GM10248 (cell line): ENCODE results near the gene WFDC8.

ENCODE experiments used
- CTCF ChIA-PET: fragments of 300-600 bp; sonication (Branson Sonifier 250); formaldehyde crosslinking; extraction: SDS; loops from one replicate; lab custom pipeline; 2021; ENCODE audit warnings: antibody characterized with exemption; lab: Yijun Ruan, JAX
- POLR2A ChIA-PET: fragments of 350-650 bp; sonication (Branson Sonifier 250); formaldehyde crosslinking; extraction: SDS; loops from one replicate; lab custom pipeline; 2020; ENCODE audit warnings: antibody characterized with exemption; lab: Yijun Ruan, JAX
- DNase-seq: peaks from one replicate; pipeline ENCODE4 v3.0.0; 2012; ENCODE audit errors: extremely low spot score
- CTCF ChIP-seq: IDR thresholded peaks from 2 replicates; pipeline ENCODE4 v1.5.1; 2012; ENCODE audit warnings: mild to moderate bottlenecking, low read depth; ENCODE audit errors: extremely low read depth, missing control alignments, control extremely low read depth

WFDC8 gene

DNA sequence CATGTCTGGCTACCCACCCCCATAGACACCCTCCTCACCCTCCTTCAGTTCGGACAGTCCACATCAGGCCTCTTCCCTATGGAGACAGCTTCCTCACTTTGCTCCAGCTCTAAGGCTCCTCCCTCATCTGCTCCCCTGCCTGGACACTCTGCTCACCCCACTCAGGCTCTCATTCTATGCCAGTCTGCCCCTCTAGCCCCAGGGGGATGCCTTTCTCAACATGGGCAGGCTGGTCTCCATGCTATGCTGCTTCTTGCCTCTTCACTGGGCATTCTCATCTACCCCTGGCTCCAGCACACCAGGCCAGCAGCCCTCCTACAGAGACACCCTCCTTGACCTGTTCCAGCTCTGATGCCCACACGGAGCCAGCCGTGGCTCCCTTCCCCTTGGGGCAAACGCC, at the start of gene WFDC8:
Gene WFDC8 (minus strand): TSS at position 101 of the 400 bp plus-strand sequence. CDS start 37 bp downstream, at position 64.
- TF ChIP-seq CTCF: no peak
- no peak for DNase-seq
- ChIA-PET CTCF (interaction anchor here (0.8 to 1.2 kb wide), 2 partner anchors 16 to 50 kb away, joined by 3 to 5 read pairs; partner anchors contain the start of gene WFDC10A), POLR2A (no interaction called here)

GRCh38 chr20:45626540-45626939, 47.5 kb upstream of the WFDC8 start:
- ChIA-PET CTCF (interaction anchor here (1.0 to 1.2 kb wide), 4 partner anchors 9 to 252 kb away, joined by 3 to 5 read pairs (median 3); no protein-coding TSS in a partner anchor), POLR2A (no interaction called here)
- TF ChIP-seq CTCF: no peak
- no peak for DNase-seq

DNA sequence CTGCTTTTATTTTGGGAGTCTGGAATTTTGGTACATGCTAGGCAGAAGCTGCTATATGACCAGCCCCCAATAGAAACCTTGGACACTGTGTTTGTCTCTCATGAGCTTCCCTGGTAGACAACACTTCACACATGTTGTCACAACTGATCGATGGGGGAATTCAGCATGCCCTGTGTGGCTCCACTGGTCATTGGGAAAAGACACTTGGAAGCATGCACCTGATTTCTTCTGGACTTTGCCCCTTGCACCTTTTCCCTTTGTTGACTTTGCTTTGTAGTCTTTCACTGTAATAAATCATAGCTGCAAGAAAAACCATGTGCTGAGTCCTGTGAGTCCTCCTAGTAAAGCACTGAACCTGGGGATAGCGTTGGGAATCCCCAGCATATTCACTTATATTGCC, 42.5 kb upstream of the WFDC8 start:
- ChIA-PET CTCF (no interaction called here), POLR2A (no interaction called here)
- DNase-seq: no peak
- TF ChIP-seq CTCF: no peak

DNA sequence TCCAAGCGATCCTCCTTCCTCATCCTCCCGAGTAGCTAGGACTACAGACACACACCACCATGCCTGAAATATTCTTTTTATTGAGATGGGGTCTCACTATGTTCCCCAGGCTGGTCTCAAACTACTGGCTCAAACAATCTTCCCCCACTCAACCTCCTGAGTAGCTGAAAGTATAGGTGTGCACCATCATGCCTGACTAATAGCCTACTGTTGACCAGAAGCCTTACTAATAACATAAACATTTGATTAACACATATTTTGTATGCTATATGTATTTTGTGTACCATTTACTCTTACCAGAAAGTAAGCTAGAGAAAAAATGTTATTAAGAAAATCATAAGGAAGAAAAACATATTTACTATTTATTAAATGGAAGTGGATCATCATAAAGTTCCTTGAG, 38.5 kb upstream of the WFDC8 start:
- POLR2A ChIA-PET: no interaction called here
- CTCF ChIA-PET: interaction anchor here (1.5 to 4.9 kb wide), 3 partner anchors 9 to 153 kb away, joined by 5 to 23 read pairs (median 5); partner anchors contain the start of gene WFDC10A
- no peak for TF ChIP-seq CTCF
- no peak for DNase-seq

DNA sequence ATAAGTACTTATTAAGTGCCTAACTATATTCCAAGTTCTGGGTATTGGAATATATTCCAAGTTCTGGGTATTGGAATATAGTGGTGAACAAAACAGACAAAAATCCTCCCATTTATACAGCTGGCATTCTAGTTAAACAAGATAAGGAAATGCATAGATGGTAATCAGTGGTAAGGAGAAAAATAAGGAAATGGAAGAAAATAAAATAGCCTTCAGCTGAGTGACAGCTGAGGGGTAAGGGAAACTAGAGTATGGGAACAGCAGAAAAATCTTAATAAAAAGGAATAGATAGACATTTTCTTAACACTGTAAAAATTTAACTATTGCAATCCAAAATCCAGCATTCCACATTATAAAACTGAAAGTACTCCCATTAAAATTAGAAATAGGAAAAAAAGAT, 33.2 kb upstream of the WFDC8 start:
- DNase-seq: no peak
- TF ChIP-seq CTCF: no peak
- POLR2A ChIA-PET: no interaction called here
- CTCF ChIA-PET: interaction anchor here (2.1 kb wide), 1 partner anchor 17 kb away, joined by 8 read pairs; the partner anchor contains the start of gene WFDC10A

DNA sequence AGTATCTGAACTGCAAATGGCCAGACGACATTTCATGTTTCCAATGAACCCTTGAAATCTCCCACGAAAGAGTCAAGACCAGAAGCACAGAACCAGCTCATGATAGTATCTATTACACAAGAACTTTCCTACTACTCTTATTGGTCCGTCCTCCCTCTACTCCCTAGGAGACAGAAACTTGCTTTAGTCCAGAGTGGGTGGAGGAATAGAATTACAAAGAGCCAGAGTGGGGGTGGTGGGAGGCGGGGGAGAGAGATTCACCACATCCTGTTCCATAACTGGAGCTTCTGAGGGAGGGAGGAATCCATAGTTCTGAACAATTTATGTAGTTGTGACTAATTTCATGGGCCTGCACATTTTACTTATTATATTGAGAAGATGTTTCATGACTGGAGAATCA, 32.0 kb upstream of the WFDC8 start:
- TF ChIP-seq CTCF: no peak
- ChIA-PET CTCF (interaction anchor here (2.1 kb wide), 1 partner anchor 18 kb away, joined by 8 read pairs; the partner anchor contains the start of gene WFDC10A), POLR2A (no interaction called here)
- no peak for DNase-seq

GRCh38 chr20:45607810-45608209, 28.7 kb upstream of the WFDC8 start:
- no peak for DNase-seq
- POLR2A ChIA-PET: no interaction called here
- CTCF ChIA-PET: no interaction called here
- TF ChIP-seq CTCF: no peak
